Epithelial cell of prostate (primary cell): ENCODE measurements around the gene PRDM2.
"Not testable (repeated sequence)": the region's sequence is repeated elsewhere in the genome, so short reads cannot be mapped to it uniquely, and the experiment has no call there.

ENCODE experiments used
- DNase-seq: peaks from one replicate; pipeline ENCODE4 v3.0.0-alpha.2; 2011; ENCODE audit warnings: low read depth, low spot score
- H3K27ac ChIP-seq: fragments of 450-650 bp; 2 replicates; pipeline ENCODE4 v1.5.1; 2017; ENCODE audit warnings: mild to moderate bottlenecking

PRDM2 gene, protein sequence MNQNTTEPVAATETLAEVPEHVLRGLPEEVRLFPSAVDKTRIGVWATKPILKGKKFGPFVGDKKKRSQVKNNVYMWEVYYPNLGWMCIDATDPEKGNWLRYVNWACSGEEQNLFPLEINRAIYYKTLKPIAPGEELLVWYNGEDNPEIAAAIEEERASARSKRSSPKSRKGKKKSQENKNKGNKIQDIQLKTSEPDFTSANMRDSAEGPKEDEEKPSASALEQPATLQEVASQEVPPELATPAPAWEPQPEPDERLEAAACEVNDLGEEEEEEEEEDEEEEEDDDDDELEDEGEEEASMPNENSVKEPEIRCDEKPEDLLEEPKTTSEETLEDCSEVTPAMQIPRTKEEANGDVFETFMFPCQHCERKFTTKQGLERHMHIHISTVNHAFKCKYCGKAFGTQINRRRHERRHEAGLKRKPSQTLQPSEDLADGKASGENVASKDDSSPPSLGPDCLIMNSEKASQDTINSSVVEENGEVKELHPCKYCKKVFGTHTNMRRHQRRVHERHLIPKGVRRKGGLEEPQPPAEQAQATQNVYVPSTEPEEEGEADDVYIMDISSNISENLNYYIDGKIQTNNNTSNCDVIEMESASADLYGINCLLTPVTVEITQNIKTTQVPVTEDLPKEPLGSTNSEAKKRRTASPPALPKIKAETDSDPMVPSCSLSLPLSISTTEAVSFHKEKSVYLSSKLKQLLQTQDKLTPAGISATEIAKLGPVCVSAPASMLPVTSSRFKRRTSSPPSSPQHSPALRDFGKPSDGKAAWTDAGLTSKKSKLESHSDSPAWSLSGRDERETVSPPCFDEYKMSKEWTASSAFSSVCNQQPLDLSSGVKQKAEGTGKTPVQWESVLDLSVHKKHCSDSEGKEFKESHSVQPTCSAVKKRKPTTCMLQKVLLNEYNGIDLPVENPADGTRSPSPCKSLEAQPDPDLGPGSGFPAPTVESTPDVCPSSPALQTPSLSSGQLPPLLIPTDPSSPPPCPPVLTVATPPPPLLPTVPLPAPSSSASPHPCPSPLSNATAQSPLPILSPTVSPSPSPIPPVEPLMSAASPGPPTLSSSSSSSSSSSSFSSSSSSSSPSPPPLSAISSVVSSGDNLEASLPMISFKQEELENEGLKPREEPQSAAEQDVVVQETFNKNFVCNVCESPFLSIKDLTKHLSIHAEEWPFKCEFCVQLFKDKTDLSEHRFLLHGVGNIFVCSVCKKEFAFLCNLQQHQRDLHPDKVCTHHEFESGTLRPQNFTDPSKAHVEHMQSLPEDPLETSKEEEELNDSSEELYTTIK (N-terminal part only)

DNA sequence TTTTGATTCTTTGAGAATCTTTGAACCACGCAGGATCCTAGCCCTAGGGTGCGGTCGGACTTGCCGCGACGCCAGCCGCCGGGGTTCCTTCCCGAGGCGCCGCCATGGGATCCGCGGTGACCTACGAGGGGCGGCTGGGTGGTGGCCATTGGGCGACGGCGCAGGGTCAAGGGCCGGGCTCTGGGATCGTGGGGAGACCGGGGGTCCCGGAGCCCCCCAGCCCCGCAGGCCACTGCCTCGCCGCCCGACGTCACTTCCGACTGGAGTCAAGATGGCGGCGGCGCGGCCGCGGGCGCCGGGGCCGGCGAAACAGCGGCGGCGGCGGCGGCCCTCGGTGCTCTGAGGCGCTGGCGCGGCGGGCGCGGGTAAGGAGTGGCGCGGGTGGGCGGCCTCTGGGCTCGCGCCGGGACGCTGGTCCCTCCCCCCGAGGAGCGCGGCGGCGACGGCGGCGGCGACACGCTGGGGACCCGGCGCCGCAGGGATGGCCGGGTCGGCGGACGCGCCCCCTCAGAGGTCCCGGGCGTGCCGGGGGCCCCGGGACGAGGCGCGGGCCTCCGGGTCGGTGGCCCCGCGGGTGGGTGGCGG is at the start of gene PRDM2:
Gene PRDM2 (plus strand): TSS at position 253 of the 585 bp plus-strand sequence. CDS start 15,418 bp downstream, outside the sequence.
- peak within 1 kb of the TSS; percentile 61 for H3K27ac ChIP-seq
- no peak for DNase-seq

DNA sequence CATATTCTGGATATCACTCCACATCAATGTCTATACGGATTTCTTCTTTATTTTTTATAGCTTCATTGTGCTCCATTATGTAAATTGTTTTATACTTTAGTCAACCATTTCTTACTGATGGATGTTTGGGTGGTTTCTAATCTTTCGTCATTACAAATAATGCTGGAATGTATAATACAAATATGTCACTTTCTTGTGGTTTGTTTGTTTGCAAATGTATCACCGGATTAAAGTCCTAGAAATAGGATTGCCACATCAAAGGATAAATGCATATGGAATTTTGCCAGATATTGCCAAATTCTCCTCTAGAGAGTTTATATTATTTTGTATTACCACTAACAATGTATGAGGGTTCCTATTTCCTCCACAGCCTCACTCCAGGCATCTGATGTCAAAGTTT is 48.7 kb upstream of the PRDM2 start:
- H3K27ac ChIP-seq, result no peak overlapping the region
- peak; percentile 48 for DNase-seq

DNA sequence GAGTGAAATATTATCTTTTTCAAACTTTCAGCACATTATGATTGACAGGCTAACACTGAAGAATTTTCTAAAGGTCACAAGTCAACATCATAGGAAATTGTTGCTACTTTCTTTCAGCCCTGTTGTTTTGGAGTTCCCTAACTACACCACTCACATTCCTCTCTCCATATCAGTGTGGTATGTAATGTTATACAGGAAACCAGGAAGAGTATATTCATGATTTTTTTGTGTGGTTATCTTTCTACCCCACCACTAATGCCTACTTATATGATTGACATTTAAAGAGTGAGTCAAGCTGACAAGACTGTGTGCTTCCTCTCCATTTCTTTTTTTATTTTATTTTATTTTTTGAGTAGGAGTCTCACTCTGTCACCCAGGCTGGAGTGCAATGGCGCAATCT is 47.8 kb upstream of the PRDM2 start:
- H3K27ac ChIP-seq, result no peak overlapping the region
- no peak for DNase-seq

DNA sequence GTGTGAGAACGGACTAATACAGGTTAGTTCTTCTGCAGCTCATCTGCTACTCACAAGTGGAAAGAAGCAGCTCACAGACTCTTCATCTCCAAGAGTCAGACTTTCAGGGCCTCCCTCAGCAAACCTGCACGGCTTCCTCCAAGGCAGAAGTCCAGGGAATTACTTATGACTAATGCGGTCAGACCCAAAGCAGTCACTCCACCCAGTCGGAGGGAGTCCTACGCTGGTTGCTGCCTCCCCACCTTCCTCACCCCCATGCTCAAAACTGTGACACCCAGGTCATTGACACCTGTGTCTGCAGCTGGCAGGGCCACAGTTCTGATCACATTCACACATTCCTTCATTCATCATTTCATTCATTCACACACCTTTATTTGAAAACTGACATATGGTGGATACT is 38.4 kb upstream of the PRDM2 start:
- H3K27ac ChIP-seq, result no peak overlapping the region
- no peak for DNase-seq

DNA sequence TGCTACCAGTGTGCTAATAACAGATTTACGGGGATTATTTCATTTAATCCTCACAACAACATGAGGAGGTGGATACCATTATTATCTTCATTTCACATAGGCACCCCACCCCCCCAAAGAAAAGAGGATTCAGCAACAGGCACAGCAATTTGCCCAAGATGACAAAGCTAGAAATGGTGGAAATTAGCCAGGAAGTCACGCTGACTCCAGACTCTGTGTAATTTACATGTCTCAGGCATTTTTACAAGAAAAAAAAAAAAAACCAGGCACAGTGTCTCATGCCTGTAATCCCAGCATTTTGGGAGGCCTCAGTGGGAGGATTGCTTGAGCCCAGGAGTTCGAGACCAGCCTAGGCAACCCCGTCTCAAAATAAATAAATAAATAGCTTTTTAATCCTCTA is 37.5 kb upstream of the PRDM2 start:
- no peak overlapping the region for H3K27ac ChIP-seq
- no peak for DNase-seq

DNA sequence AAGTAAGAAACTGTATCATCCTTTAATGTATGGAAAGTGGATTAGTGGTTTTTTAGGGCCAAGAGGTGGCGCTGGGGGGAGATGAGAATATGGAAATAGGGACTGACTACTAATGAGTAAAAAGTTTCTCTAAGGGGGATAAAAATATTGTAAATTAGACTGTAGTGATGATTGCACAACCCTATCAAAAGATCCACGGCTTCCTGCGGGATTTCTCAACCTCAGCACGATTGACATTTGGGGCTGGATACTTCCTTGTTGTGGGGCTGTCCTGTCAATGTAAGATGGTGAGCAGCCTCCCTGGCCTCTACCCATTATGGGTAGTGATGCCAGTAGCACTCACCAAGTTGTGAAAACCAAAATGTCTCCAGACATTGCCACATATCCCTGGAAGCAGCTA is 36.0 kb upstream of the PRDM2 start:
- DNase-seq, result no peak
- H3K27ac ChIP-seq, result peak overlapping the region; percentile 66

DNA sequence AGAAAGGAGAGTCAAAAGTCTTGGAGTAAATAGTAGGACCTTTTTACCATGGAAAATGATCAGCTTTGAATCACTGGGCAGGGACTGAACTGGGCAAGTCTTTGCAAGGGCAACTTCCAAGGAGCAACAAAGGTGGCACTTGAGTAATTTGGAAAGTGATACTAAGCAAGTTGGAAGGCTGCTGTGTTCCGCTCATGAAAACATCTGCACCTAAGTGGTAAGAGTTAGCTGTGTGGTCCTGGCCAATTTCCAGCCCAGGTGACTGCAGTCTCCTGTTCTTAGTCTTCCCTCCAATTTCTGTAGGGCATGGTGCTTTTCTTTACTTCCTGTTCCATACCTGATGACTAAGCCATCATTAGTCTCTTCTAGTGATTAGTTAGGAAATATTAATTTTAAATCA is 35.5 kb upstream of the PRDM2 start:
- peak; percentile 85 for DNase-seq

DNA sequence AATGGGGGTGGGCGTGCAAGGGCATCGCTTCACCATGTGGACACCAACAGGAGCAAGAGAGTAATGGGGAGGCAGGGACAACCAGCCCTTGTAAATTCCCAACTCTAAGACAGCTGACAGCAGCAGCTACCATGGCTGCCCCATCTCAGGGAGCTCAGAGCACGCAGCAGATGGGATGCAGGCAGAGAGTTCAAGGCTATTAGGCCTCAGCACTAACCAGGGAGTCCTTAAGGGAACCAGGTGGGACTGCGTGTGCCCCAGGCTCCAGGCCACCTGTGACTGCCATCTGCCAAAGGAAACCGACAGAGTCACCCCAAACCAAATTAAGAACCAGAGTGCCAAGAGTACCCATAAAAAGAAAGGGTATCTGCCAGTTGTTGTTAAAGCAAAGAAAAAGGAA is 33.7 kb upstream of the PRDM2 start:
- no peak for DNase-seq
- no peak overlapping the region for H3K27ac ChIP-seq

More for the DNA sequence above, 35.5 kb upstream of the PRDM2 start:
- H3K27ac ChIP-seq, result peak overlapping the region; percentile 66

DNA sequence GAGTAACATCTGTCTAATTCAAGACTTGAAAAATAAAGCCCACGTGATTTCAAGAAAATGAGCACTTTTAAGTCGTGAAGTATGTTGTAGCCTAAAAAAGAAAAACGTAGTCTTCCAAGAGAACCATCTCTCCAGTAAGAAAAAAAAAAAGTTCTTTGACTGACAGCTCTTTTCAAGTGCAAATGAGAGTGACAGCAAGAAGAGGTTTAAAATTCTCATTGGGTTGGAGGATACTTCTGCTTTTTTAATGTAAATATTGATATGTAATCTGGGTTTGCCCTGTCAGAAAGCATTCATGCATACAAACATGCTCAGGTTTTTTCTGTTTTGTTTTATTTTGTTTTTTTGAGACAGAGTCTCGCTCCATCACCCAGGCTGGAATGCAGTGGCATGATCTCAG is 32.3 kb upstream of the PRDM2 start:
- H3K27ac ChIP-seq, result no peak overlapping the region
- no peak for DNase-seq

DNA sequence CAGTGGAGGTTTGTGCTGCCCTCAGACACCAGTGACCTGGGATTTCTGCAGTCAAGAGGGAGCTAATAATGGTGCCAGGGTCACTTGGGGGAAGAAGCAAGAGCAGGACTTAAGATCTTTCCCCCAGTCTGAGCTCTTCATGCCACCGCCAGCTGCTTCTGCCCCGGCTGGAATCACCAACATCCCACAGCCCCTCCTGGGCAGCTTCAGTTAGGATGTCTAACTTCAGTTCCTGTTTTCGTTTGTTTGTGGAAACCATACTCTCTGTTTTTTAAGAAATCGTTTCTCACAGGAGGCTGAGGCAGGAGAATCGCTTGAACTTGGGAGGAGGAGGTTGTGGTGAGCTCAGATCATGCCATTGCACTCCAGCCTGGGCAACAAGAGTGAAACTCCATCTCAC is 25.6 kb upstream of the PRDM2 start:
- no peak for DNase-seq
- no peak overlapping the region for H3K27ac ChIP-seq

DNA sequence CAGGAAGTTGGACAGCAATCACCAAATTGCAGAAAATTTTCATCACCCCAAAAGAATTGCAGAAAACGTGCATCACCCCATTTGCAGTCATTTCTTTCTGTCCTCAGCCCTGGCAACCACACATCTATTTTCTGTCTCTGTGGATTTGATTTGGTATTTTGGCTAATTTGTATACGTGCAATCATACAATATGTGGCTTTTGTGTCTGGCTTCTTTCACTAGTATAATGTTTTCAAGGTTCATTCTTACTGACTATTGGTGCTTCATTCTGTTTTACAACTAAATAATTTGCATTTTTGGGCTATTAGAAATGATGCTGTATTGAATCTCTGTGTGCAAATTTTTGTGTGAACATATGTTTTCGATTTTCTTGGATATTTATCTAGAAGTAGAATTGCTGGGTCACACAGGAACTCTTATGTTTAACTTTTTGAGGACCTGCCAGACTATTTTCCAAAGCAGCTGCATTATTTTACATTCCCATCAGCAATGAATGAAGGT is 24.8 kb upstream of the PRDM2 start:
- no peak overlapping the region for H3K27ac ChIP-seq
- no peak for DNase-seq

DNA sequence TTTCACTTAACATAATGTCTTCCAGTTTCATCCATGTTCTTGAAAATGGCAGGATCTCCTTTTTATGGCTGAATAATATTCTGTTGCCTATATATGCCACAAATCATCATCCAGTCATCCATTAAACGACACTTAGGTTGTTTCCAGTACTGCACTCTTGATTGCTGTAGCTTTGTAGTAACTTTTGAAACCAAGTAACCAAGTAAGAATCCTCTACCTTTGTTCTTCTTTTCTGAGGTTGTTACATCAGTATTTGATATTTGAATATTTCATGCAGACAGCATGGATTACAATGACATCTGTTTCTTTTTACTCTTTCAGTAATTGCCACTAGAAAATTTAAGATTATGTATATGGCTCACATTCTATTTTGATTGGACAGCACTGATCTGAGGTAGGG is 22.1 kb upstream of the PRDM2 start:
- no peak for DNase-seq
- H3K27ac ChIP-seq, result no peak overlapping the region

DNA sequence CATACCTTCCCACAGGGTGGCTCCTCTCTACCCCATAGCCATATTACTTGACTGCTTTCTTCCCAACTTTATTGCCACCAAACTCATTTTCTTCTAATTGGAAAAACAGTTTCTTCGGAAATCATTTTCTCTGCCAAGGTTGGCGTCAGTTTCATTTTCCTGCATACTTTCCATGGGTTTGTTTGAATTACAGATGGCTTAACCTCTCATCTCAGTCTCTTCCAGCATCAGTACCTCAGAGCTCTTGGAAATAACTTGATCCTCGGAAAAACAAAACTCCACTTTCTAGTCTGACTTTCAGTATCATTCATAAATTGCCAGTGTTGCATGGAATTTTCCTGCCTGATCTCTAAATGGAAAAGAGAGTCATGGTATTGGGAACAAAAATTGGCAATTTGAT is 20.3 kb upstream of the PRDM2 start:
- H3K27ac ChIP-seq, result no peak overlapping the region
- DNase-seq, result no peak

DNA sequence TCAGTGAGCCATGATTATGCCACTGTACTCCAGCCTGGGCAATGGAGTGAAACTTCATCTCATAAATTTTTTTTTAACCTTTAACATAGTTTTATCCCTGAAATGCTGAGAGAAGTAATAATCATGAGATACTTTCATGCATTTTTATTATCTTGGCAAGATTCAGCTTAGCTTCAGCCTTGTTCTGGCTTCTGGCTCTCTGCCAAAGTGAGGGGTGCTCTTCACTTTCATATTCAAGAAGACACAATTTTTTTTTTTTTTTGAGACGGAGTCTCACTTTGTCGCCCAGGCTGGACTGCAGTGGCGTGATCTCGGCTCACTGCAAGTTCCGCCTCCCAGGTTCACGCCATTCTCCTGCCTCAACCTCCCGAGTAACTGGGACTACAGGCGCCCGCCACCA is 19.4 kb upstream of the PRDM2 start:
- not testable (repeated sequence) for H3K27ac ChIP-seq, DNase-seq

DNA sequence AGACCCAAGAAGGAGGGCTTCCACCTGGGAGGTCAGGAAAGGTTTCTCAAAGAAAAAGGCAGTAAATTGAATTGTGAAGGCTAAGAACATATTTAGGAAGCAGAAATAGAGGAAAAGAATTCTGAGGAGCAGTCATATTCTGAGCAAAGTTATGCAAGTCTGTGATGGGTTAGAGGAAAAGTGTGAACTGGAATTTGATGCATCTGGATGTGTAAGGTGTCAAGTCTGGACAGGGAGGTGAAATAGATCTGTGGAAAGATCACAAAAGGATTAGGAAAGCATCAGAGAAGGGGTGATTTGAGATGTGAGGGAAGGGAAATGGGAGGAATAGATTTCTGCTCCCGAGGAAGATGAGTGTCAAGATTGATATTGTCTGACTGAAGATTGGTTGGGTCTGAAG is 18.1 kb upstream of the PRDM2 start:
- DNase-seq, result no peak

DNA sequence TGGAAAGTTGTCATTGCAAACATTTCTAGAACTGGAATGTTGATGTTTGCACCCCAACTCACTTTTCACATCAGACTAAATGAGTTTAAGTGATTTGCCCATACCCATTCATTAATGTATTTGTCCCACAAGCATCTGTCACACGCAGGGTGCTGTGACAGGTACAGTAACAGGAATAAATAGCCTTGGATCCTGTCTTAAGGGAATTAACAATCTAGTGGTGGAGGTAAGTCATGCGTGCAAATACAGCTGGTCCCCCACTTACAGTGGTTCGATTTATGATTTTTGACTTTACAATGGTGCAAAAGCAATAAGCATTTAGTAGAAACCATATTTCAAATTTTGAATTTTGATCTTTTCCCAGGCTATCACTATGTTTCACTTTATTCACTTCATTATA is 17.5 kb upstream of the PRDM2 start:
- DNase-seq, result no peak
- no peak overlapping the region for H3K27ac ChIP-seq

More for the DNA sequence above, 18.1 kb upstream of the PRDM2 start:
- H3K27ac ChIP-seq, result no peak overlapping the region

DNA sequence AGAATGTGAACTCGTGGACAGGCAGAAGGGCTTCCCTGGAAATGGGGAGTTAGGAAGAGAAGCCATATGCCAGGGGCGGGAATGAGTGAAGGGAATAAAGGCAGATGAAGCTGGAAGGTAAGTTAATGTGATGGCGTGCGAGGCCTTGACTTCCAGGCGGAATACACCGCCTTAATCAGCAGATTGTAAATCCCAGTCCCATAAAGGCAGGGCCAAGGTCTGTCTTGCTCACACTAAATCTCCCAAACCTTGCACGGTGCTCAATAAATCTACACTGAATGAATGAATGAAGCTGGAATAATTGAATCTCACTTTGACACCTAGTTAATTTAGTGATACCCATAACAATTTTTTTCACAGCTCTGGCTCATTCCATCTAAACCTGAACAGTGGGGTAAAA is 16.8 kb upstream of the PRDM2 start:
- DNase-seq, result no peak
- no peak overlapping the region for H3K27ac ChIP-seq

DNA sequence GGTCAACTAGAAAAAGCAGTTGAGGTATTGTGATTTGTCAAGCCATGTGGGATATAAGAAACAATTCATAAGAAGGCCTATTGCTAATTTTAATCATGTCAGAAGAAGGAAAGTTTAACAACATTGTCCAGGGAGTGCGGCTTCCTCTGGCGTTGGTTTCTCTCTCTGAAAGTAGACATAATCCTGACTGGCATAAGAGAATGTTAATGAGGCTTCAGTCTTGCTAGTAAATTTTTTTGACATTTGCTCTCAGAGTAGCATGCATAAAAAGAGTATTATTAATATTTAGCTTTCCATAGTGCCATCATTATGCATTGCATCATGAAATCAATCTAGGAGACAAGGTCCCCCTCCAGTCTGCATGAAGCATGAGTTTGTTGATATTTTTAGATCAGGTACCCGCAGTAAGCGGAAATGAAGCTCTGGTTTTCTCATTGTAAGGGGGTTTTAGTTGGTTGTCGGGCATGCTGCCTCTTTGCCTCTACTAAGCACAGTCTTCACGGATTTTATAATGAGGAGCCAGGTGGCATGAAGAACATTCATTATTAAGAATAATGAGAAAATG is 12.8 kb upstream of the PRDM2 start:
- no peak for DNase-seq
- no peak overlapping the region for H3K27ac ChIP-seq

DNA sequence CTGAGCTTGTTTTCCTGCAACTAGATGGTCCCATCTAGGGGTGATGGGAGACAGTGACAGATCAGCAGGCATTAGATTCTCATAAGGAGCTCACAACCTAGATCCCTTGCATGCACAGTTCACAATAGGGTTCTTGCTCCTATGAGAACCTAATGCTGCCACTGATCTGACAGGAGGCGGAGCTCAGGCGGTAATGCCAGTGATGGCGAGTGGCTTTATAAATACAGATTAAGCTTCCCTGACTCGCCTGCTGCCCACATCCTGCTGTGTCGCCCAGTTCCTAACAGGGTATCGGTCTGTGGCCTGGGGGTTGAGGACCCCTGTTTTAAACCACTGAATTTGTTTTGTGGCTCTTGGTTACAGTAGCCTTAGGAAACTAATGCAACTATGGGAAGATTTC is 6.9 kb upstream of the PRDM2 start:
- H3K27ac ChIP-seq, DNase-seq: not testable (repeated sequence)
